GM06990 (cell line): ENCODE measurements around the gene SLC25A41.
"Not testable (repeated sequence)": the region's sequence is repeated elsewhere in the genome, so short reads cannot be mapped to it uniquely, and the experiment has no call there.

Experiments
- DNase-seq: peaks from one replicate; pipeline ENCODE4 v3.0.0-alpha.2; 2011; ENCODE audit not compliant: insufficient read length; ENCODE audit errors: extremely low read depth
- H3K27me3 ChIP-seq: replicated peaks from 2 replicates; pipeline ENCODE4 v1.6.0; 2011; ENCODE audit warnings: low read length; ENCODE audit not compliant: control insufficient read depth, insufficient read depth
- H3K36me3 ChIP-seq: 2 replicates; pipeline ENCODE4 v1.5.1; 2011; ENCODE audit warnings: low read length; ENCODE audit not compliant: control insufficient read depth, insufficient read depth
- H3K4me3 ChIP-seq: replicated peaks from 2 replicates; pipeline ENCODE4 v1.5.1; 2011; ENCODE audit warnings: low read depth, mild to moderate bottlenecking, control low read depth, low read length
- TF ChIP-seq, protein P1 (sequence below): IDR thresholded peaks from 2 replicates; pipeline ENCODE4 v1.5.1; 2011; ENCODE audit warnings: low read length, control low read depth, mild to moderate bottlenecking, inconsistent platforms; ENCODE audit not compliant: insufficient read depth, poor library complexity, severe bottlenecking

SLC25A41 gene

DNA sequence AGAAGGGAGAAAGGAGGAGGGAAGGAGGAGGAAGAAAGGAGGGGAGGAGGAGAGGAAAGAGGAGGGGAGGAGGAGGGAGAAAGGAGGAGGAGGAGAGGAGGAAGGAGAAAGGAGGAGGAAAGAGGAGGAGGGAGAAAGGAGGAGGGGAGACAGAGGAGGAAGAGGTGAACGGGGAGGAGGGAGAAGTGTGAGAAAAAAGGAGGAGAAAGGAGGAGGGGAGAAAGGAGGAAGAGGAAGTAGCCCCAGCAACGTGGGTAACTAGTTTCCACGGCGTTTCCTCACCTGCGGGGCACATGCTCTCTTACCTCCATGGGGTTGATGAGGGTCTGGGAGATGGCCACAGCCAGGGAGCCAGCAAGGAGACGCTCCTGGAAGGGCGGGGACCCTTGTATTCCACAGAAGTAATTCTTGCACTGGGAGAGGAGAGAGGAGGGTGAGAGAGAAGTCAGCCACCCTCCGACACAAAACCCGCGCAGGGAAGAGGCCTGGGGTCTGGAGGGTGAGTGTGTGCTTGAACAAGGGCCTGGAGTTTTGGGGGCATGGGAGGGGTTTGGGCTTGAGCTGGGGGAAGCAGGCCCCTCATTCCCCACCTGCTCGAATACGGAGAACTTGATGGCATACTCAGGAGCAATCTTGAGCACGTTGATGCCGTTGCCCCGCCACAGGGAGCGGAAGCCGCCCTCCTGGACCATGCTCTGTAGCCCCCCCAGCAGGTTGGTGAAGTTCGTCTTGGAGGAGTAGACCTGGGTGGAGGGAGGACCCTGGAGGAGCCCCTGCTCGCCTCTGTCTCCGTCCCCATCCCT is 3.9 kb downstream of the SLC25A41 start:
- Histone ChIP-seq H3K4me3 (no peak overlapping the region), H3K36me3 (no peaks in the 10 kb centered on the region), H3K27me3 (no peaks in the 10 kb centered on the region)
- TF ChIP-seq, protein P1, sequence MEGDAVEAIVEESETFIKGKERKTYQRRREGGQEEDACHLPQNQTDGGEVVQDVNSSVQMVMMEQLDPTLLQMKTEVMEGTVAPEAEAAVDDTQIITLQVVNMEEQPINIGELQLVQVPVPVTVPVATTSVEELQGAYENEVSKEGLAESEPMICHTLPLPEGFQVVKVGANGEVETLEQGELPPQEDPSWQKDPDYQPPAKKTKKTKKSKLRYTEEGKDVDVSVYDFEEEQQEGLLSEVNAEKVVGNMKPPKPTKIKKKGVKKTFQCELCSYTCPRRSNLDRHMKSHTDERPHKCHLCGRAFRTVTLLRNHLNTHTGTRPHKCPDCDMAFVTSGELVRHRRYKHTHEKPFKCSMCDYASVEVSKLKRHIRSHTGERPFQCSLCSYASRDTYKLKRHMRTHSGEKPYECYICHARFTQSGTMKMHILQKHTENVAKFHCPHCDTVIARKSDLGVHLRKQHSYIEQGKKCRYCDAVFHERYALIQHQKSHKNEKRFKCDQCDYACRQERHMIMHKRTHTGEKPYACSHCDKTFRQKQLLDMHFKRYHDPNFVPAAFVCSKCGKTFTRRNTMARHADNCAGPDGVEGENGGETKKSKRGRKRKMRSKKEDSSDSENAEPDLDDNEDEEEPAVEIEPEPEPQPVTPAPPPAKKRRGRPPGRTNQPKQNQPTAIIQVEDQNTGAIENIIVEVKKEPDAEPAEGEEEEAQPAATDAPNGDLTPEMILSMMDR = no peak
- DNase-seq = no peak

DNA sequence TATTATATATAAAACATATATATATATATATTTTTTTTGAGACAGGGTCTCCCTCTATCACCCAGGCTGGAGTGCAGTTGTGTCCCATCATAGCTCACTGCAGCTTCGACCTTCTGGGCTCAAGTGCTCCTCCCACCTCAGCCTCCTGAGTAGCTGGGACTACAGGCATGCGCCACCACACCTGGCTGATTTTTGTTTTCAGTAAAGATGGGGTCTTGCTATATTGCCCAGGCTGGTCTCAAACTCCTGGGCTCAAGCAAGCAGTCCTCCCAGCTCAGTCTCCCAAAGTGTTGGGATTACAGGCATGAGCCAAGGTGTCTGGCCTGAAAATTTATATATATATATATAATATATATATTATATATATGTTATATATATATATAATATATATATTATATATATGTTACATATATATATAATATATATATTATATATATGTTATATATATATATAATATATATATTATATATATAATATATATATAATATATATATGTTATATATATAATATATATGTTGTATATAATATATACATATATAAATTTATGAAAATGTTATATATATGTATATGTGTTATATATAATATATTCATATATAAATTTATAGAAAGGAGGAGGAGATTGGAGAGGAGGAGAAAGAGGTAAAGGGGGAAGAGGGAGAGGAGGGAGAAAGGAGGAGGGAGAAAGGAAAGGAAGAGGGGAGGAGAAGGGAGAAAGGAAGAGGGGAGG is 4.7 kb downstream of the SLC25A41 start:
- H3K36me3 ChIP-seq, H3K4me3 ChIP-seq, H3K27me3 ChIP-seq, DNase-seq: not testable (repeated sequence)

DNA sequence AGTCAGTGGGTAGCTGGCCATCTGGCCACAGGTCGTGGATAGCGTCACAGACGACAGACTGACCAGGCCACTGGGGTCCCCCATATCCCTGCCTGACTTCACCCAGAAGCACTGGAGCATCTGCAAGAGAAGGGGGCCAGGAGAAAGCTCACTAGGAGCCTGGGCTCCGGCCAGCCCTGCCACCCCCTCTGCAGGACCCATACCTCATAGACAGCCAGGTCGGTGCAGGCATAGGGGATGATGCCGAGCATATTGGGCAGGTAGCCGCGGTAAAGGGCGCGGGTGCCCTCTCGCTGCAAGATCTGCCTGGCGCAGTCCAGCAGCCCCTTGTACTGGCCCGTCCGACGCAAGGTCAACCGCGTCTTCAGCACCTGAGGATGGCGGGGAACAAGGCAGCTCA is 6.4 kb downstream of the SLC25A41 start:
- no peak for DNase-seq
- Histone ChIP-seq H3K36me3 (no peaks in the 10 kb centered on the region; the same call in none of the 2 replicates), H3K27me3 (no peaks in the 10 kb centered on the region), H3K4me3 (no peak overlapping the region)
- TF ChIP-seq, protein P1 = no peak

DNA sequence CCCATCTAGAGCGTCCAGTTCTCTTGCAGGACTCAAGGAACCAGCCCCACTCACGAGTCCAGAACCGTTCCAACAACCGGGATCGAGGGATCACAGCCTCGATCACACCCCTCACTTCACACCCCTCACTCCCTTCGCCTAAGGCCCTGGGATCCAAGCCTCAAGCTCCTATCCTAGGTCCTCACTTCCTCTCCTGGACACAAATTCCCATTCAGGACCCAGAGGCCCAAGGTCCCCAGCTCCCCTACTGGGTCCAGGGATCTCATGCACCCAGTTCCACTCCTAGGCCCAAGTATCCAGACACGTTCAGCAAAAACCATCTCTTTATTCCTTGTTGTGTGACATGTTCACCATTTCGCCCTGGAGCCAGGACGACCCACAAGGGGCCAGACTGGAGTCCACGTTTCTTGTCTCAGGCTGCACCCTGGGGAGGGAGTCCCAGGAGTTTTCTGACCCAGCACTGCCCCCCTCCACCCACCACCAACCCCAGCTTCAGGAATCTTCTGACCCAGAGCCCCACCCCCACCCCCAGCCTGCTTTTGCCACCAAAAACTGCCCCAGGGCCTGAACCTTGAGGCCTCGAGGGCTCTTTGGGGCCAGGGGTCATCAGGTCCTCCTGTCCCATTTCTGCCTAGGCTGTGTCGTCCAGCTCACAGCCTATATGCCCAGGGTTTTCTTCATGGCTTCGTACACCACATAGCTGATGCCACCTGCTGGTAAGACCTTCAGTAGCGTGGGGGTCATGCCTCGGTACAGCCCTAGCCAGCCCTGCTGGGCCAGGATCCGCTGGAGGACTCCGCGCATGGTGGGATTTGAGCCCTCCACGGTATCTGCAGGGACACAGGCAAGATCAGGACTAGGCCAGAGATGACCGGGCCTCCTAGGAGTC is 7.6 kb downstream of the SLC25A41 start:
- TF ChIP-seq, protein P1 = peak; percentile 22
- no peak for DNase-seq

DNA sequence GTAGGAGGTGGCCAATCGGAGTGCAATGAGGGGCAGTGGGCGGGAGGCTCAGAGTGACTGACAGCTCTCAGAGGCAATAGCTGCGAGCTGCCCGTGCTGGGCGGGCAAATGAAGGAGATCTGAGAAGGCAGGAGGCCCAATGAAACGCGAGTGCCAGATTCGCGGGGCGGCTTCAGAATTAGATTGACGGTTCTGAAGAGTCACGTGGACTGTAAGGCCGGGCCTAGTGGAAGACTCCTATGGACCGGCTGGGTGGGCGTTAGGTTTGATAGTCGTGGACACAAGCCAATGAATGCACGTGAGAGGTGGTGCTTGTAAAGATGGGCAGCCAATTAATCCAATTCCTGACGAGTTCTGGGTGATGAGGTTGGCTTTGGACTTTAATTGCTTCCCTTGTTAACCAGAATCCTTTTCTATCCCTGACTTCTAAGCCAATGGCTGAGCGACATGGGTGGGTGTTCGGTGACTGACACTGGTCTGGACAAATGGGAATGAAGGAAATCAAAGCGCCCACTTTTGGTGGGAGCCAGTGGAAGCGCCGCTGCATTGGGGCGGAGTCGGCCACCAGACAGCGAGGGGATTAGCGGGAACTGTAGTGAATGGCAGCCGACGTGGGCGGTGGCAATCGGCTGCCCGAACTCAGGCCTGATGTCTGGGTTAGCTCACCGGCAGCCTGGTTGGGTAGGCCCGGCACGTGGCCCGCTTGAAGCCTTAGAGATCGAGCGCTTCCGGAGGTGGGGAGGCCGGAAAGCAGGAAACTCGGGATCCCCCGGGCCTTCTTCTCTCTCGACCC is 8.4 kb downstream of the SLC25A41 start:
- TF ChIP-seq, protein P1 = no peak
- H3K4me3 ChIP-seq = peak overlapping the region; percentile 7

More for the DNA sequence above, 7.6 kb downstream of the SLC25A41 start:
- peaks cover 5% of the 10 kb centered on the region for H3K36me3 ChIP-seq
- H3K4me3 ChIP-seq = peak overlapping the region; percentile 7
- no peaks in the 10 kb centered on the region for H3K27me3 ChIP-seq

More for the DNA sequence above, 8.4 kb downstream of the SLC25A41 start:
- peak; percentile 97 for DNase-seq
- H3K36me3 ChIP-seq = peaks cover 11% of the 10 kb centered on the region
- no peaks in the 10 kb centered on the region for H3K27me3 ChIP-seq
